ENCODE data around the gene UBXN7.

DNA sequence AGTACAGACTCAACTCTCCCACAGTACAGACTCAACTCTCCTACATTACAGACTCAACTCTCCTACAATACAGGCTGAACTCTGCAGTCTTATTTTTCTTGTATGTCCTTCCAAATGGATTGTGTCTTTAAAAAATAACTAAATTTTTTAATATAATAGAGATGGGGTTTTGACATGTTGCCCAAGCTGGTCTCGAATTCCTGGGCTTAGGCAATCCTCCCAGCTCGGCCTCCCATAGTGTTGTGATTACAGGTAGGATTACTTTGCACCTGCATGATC lies 31.2 kb upstream of the UBXN7 start:
- TF ChIP-seq, protein P1, sequence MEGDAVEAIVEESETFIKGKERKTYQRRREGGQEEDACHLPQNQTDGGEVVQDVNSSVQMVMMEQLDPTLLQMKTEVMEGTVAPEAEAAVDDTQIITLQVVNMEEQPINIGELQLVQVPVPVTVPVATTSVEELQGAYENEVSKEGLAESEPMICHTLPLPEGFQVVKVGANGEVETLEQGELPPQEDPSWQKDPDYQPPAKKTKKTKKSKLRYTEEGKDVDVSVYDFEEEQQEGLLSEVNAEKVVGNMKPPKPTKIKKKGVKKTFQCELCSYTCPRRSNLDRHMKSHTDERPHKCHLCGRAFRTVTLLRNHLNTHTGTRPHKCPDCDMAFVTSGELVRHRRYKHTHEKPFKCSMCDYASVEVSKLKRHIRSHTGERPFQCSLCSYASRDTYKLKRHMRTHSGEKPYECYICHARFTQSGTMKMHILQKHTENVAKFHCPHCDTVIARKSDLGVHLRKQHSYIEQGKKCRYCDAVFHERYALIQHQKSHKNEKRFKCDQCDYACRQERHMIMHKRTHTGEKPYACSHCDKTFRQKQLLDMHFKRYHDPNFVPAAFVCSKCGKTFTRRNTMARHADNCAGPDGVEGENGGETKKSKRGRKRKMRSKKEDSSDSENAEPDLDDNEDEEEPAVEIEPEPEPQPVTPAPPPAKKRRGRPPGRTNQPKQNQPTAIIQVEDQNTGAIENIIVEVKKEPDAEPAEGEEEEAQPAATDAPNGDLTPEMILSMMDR (IDR thresholded peaks at IDR 0.05): no peak
- no peak for TF ChIP-seq POLR2A (IDR thresholded peaks at IDR 0.05)

Measured in adrenal gland (tissue), 5 donors.